Ishikawa (cell line): ENCODE data around the gene BNIP5.

Experiments
- CEBPB ChIP-seq: IDR thresholded peaks from 2 replicates; pipeline ENCODE4 v1.6.1; 2012
- CREB1 ChIP-seq: IDR thresholded peaks from 2 replicates; pipeline ENCODE4 v1.6.1; 2012; ENCODE audit warnings: low read depth
- EGR1 ChIP-seq: IDR thresholded peaks from 2 replicates; pipeline ENCODE4 v1.6.1; 2012
- EP300 ChIP-seq: IDR thresholded peaks from 2 replicates; pipeline ENCODE4 v1.6.1; 2012; ENCODE audit warnings: borderline replicate concordance
- FOXM1 ChIP-seq: IDR thresholded peaks from 2 replicates; pipeline ENCODE4 v1.6.1; 2012; ENCODE audit warnings: low read depth, borderline replicate concordance
- MAX ChIP-seq: IDR thresholded peaks from 2 replicates; pipeline ENCODE4 v1.6.1; 2012
- NFIC ChIP-seq: IDR thresholded peaks from 2 replicates; pipeline ENCODE4 v1.6.1; 2012
- RAD21 ChIP-seq: IDR thresholded peaks from 2 replicates; pipeline ENCODE4 v1.6.1; 2012; ENCODE audit warnings: low read depth
- TAF1 ChIP-seq: IDR thresholded peaks from 2 replicates; pipeline ENCODE4 v1.6.1; 2012; ENCODE audit warnings: low read depth, mild to moderate bottlenecking
- TCF12 ChIP-seq: IDR thresholded peaks from 2 replicates; pipeline ENCODE4 v1.6.1; 2012; ENCODE audit warnings: low read depth
- TEAD4 ChIP-seq: IDR thresholded peaks from 2 replicates; pipeline ENCODE4 v1.6.1; 2012
- USF1 ChIP-seq: IDR thresholded peaks from 2 replicates; pipeline ENCODE4 v1.6.1; 2012
- YY1 ChIP-seq: IDR thresholded peaks from 2 replicates; pipeline ENCODE4 v1.6.1; 2012; ENCODE audit warnings: low read depth
- ZBTB7A ChIP-seq: IDR thresholded peaks from 2 replicates; pipeline ENCODE4 v1.6.1; 2012; ENCODE audit warnings: low read depth
- TF ChIP-seq, protein P1 (sequence below): IDR thresholded peaks from 2 replicates; pipeline ENCODE4 v1.6.1; 2012; ENCODE audit warnings: low read depth, mild to moderate bottlenecking

Gene BNIP5

GRCh38 chr6:36286858-36287257, 49.8 kb downstream of the BNIP5 start:
- TF ChIP-seq YY1 = no peak
- no peak for TF ChIP-seq TAF1
- no peak for TF ChIP-seq MAX
- no peak for TF ChIP-seq NFIC
- no peak for TF ChIP-seq FOXM1
- no peak for TF ChIP-seq CEBPB
- TF ChIP-seq CREB1 = no peak
- no peak for TF ChIP-seq ZBTB7A
- TF ChIP-seq EGR1 = no peak
- TF ChIP-seq RAD21 = no peak
- no peak for TF ChIP-seq EP300
- TF ChIP-seq TCF12 = no peak
- TF ChIP-seq TEAD4 = no peak
- TF ChIP-seq, protein P1, sequence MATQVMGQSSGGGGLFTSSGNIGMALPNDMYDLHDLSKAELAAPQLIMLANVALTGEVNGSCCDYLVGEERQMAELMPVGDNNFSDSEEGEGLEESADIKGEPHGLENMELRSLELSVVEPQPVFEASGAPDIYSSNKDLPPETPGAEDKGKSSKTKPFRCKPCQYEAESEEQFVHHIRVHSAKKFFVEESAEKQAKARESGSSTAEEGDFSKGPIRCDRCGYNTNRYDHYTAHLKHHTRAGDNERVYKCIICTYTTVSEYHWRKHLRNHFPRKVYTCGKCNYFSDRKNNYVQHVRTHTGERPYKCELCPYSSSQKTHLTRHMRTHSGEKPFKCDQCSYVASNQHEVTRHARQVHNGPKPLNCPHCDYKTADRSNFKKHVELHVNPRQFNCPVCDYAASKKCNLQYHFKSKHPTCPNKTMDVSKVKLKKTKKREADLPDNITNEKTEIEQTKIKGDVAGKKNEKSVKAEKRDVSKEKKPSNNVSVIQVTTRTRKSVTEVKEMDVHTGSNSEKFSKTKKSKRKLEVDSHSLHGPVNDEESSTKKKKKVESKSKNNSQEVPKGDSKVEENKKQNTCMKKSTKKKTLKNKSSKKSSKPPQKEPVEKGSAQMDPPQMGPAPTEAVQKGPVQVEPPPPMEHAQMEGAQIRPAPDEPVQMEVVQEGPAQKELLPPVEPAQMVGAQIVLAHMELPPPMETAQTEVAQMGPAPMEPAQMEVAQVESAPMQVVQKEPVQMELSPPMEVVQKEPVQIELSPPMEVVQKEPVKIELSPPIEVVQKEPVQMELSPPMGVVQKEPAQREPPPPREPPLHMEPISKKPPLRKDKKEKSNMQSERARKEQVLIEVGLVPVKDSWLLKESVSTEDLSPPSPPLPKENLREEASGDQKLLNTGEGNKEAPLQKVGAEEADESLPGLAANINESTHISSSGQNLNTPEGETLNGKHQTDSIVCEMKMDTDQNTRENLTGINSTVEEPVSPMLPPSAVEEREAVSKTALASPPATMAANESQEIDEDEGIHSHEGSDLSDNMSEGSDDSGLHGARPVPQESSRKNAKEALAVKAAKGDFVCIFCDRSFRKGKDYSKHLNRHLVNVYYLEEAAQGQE = no peak

DNA sequence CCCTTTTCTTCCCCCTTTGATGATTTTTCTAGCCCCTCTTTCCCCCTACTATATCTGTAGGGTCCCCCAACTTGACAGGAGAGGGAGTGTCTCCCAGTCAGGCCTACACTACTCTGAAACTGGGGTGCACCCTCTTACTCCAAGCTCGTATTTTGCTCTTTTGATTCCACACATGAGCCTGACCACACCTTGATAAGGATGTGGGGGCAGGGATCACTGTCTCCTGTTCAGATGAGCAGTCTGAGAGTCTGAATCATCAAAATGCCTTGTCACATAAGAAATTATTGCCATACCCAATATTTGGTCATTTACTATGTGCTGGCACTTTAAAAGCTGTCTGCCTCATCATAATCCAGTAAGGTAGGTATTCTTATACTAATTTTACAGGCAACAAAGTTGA, 50.9 kb downstream of the BNIP5 start:
- no peak for TF ChIP-seq ZBTB7A
- TF ChIP-seq MAX = no peak
- no peak for TF ChIP-seq EP300
- TF ChIP-seq RAD21 = no peak
- no peak for TF ChIP-seq TEAD4
- TF ChIP-seq CREB1 = no peak
- TF ChIP-seq FOXM1 = no peak
- TF ChIP-seq, protein P1 = no peak
- TF ChIP-seq CEBPB = no peak
- no peak for TF ChIP-seq EGR1
- no peak for TF ChIP-seq NFIC
- no peak for TF ChIP-seq TCF12
- TF ChIP-seq TAF1 = no peak
- TF ChIP-seq YY1 = no peak
- no peak for TF ChIP-seq USF1

DNA sequence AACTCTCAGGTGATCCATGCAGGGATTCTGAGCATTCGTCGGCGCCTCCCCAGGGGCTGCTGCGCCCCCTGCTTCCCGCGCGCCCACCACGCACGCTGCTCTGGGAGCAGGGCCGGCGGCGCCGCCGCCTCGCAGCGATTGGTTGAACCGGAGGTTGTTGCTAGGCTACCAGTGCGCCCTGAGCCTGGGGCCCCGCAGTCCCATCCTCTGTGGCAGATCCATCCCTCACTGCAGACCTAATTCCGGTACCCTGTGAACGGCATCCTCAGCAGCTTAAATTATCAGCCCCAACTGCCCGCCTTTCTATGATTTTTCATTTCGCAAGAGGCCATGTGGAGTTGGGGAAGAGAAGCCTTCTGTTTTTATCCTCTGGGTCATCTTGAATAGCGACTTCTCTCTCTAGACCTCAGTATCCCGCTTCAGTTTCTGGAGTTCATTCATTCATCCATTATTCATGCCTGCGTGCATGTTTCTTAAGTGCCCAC, 51.5 kb downstream of the BNIP5 start:
- TF ChIP-seq FOXM1 = no peak
- TF ChIP-seq TCF12 = no peak
- TF ChIP-seq EGR1 = no peak
- no peak for TF ChIP-seq MAX

DNA sequence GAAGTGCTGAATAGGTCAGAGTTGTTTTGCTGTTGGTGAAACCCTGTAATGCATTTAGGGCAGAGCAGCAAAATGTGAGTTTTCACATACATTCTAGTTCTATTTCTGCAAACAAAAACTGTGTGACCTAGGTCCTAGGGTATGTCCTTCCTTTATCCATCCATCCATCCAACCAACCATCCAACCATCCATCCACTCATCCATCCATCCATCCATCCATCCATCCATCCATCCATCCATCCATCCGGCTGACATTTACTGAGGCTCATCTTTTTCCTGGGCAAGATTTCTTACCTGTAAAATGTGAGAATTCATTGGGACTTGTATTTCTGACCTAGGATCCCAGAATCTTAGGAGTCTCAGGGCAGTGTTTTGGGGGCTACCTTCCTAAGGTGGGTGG, 52.3 kb downstream of the BNIP5 start:
- no peak for TF ChIP-seq FOXM1
- no peak for TF ChIP-seq MAX
- no peak for TF ChIP-seq USF1
- TF ChIP-seq ZBTB7A = no peak
- TF ChIP-seq EGR1 = no peak
- no peak for TF ChIP-seq CREB1
- TF ChIP-seq CEBPB = no peak
- TF ChIP-seq, protein P1 = no peak
- TF ChIP-seq RAD21 = no peak
- no peak for TF ChIP-seq TAF1
- no peak for TF ChIP-seq TEAD4
- no peak for TF ChIP-seq NFIC
- no peak for TF ChIP-seq EP300
- no peak for TF ChIP-seq YY1
- no peak for TF ChIP-seq TCF12
